Thymus (tissue), 11 donors: ENCODE measurements around the gene PKLR. TPM values are rescaled to one million over a fixed set of nuclear protein-coding genes. Genes with fewer than 3 reads are reported as not detected.

Source experiments
- DNase-seq, 9 donors: peaks; one replicate each; pipeline ENCODE4 v3.0.0-alpha.2; 2013; ENCODE audit warnings: low spot score in 9 of 9, low read depth in 6 of 9, missing footprints in 1 of 9
- H3K27ac ChIP-seq, 2 donors: one replicate each; pipeline ENCODE4 v1.5.1; 2013; ENCODE audit warnings: control low read depth in 1 of 2, low read depth in 1 of 2, low read length in 1 of 2, mild to moderate bottlenecking in 1 of 2, moderate library complexity in 1 of 2
- H3K27me3 ChIP-seq, 2 donors: one replicate each; pipeline ENCODE4 v1.5.1; 2013; ENCODE audit warnings: low read length in 1 of 2; ENCODE audit not compliant: control insufficient read depth in 2 of 2, insufficient read depth in 1 of 2
- H3K36me3 ChIP-seq, 2 donors: one replicate each; pipeline ENCODE4 v1.5.1; 2013; ENCODE audit warnings: low read length in 1 of 2, mild to moderate bottlenecking in 1 of 2, moderate library complexity in 1 of 2; ENCODE audit not compliant: control insufficient read depth in 2 of 2, insufficient read depth in 2 of 2
- H3K4me1 ChIP-seq, 2 donors: one replicate each; pipeline ENCODE4 v1.5.1; 2013; ENCODE audit warnings: low read length in 2 of 2; ENCODE audit not compliant: control insufficient read depth in 2 of 2, insufficient read depth in 2 of 2
- H3K4me3 ChIP-seq, 2 donors: one replicate each; pipeline ENCODE4 v1.5.1; 2013; ENCODE audit warnings: low read length in 2 of 2, control low read depth in 1 of 2, mild to moderate bottlenecking in 1 of 2
- H3K9me3 ChIP-seq, 2 donors: one replicate each; pipeline ENCODE4 v1.5.1; 2013; ENCODE audit warnings: low read length in 1 of 2, mild to moderate bottlenecking in 1 of 2; ENCODE audit not compliant: control insufficient read depth in 2 of 2, insufficient read depth in 1 of 2
- WGBS: extraction: QIAGEN DNeasy Blood & Tissue Kit; methylation state at CpG from one replicate; pipeline ENCODE4 v1.1.7; 2013; 5-methylcytosine and 5-hydroxymethylcytosine counted together
- polyA plus RNA-seq: library from polyadenylated mRNA; stranded (reverse); fragments of 200-250 nt; gene quantifications from one replicate; pipeline ENCODE4 v1.2.3, GENCODE V29; 2013
- total RNA-seq: library from RNA; stranded (reverse); fragments of 120-200 nt; gene quantifications from one replicate; pipeline ENCODE4 v1.2.4, GENCODE V29; 2013
- donor health status: healthy.

Gene PKLR
- total and polyA plus RNA-seq, 2 donors = 0.05 to 0.19 TPM

- no peaks in the 10 kb centered on the region for H3K27me3 ChIP-seq
- DNase-seq = peak in 1 of 9 donors; percentile 45
- peaks cover 0 to 4% of the 10 kb centered on the region in 2 donors for H3K9me3 ChIP-seq
- H3K4me3 ChIP-seq = no peak overlapping the region
- H3K27ac ChIP-seq = no peak overlapping the region
- peaks cover 10 to 16% of the 10 kb centered on the region in 2 donors for H3K36me3 ChIP-seq
- 66% methylated on average over 6 of the region's 6 CpGs for WGBS
- H3K4me1 ChIP-seq = peaks cover 6 to 26% of the 10 kb centered on the region in 2 donors
Measured at GRCh38 chr1:155307247-155307740, 6.1 kb upstream of the PKLR start.

GRCh38 chr1:155305881-155306391 is 4.7 kb upstream of the PKLR start:
- DNase-seq = no peak
- H3K4me1 ChIP-seq = peaks cover 6 to 26% of the 10 kb centered on the region in 2 donors
- no peak overlapping the region for H3K4me3 ChIP-seq
- peaks cover 6 to 7% of the 10 kb centered on the region in 2 donors for H3K36me3 ChIP-seq
- no peak overlapping the region for H3K27ac ChIP-seq
- no peaks in the 10 kb centered on the region for H3K27me3 ChIP-seq
- peaks cover 0 to 4% of the 10 kb centered on the region in 2 donors for H3K9me3 ChIP-seq
- 91% methylated on average over 7 of the region's 7 CpGs for WGBS

GRCh38 chr1:155304558-155305063 is 3.4 kb upstream of the PKLR start:
- 93% methylated on average over 11 of the region's 11 CpGs for WGBS
- peak overlapping the region in 1 of 2 donors; percentile 20 for H3K27ac ChIP-seq
- H3K4me3 ChIP-seq = no peak overlapping the region
- no peak for DNase-seq
- peaks cover 0 to 4% of the 10 kb centered on the region in 2 donors for H3K9me3 ChIP-seq
- H3K27me3 ChIP-seq = peaks cover 0 to 3% of the 10 kb centered on the region in 2 donors
- H3K4me1 ChIP-seq = peaks cover 4 to 16% of the 10 kb centered on the region in 2 donors
- no peaks in the 10 kb centered on the region for H3K36me3 ChIP-seq

- Histone ChIP-seq H3K9me3 (peaks cover 0 to 8% of the 10 kb centered on the region in 2 donors), H3K27me3 (peaks cover 6 to 20% of the 10 kb centered on the region in 2 donors), H3K4me1 (no peaks in the 10 kb centered on the region), H3K27ac (no peak overlapping the region), H3K4me3 (no peak overlapping the region), H3K36me3 (no peaks in the 10 kb centered on the region)
- DNase-seq = no peak
- 95% methylated on average over 9 of the region's 9 CpGs for WGBS
Measured at GRCh38 chr1:155300553-155301329, 497 bp downstream of the PKLR start.

GRCh38 chr1:155300024-155300423 is 1.2 kb downstream of the PKLR start:
- H3K27me3 ChIP-seq = peaks cover 13 to 27% of the 10 kb centered on the region in 2 donors
- H3K27ac ChIP-seq = no peak overlapping the region
- no peaks in the 10 kb centered on the region for H3K36me3 ChIP-seq
- 97% methylated on average over 8 of the region's 8 CpGs for WGBS
- H3K9me3 ChIP-seq = peaks cover 0 to 10% of the 10 kb centered on the region in 2 donors
- DNase-seq = no peak
- H3K4me3 ChIP-seq = no peak overlapping the region
- H3K4me1 ChIP-seq = peaks cover 0 to under 1% of the 10 kb centered on the region in 2 donors

GRCh38 chr1:155297384-155297783 is 3.9 kb downstream of the PKLR start:
- no peaks in the 10 kb centered on the region for H3K36me3 ChIP-seq
- DNase-seq = no peak
- WGBS = 73% methylated on average over 7 of the region's 7 CpGs
- no peak overlapping the region for H3K4me3 ChIP-seq
- H3K27ac ChIP-seq = no peak overlapping the region
- H3K27me3 ChIP-seq = peaks cover 27 to 53% of the 10 kb centered on the region in 2 donors
- H3K4me1 ChIP-seq = peaks cover 0 to 2% of the 10 kb centered on the region in 2 donors
- peaks cover 0 to 7% of the 10 kb centered on the region in 2 donors for H3K9me3 ChIP-seq

- Histone ChIP-seq H3K36me3 (no peaks in the 10 kb centered on the region), H3K4me3 (no peak overlapping the region), H3K9me3 (peaks cover 0 to 7% of the 10 kb centered on the region in 2 donors), H3K27ac (no peak overlapping the region), H3K4me1 (peaks cover 0 to 2% of the 10 kb centered on the region in 2 donors), H3K27me3 (peaks cover 27 to 58% of the 10 kb centered on the region in 2 donors)
- WGBS = 82% methylated on average over 3 of the region's 3 CpGs
- DNase-seq = no peak
Measured at GRCh38 chr1:155296661-155297060, 4.6 kb downstream of the PKLR start.

- Histone ChIP-seq H3K27me3 (peaks cover 27 to 62% of the 10 kb centered on the region in 2 donors), H3K9me3 (peaks cover 0 to 7% of the 10 kb centered on the region in 2 donors), H3K4me3 (no peak overlapping the region), H3K27ac (no peak overlapping the region), H3K36me3 (no peaks in the 10 kb centered on the region), H3K4me1 (peaks cover 0 to 2% of the 10 kb centered on the region in 2 donors)
- DNase-seq = no peak
- 95% methylated on average over 7 of the region's 7 CpGs for WGBS
Measured at GRCh38 chr1:155295942-155296267, 5.3 kb downstream of the PKLR start.
